Smooth muscle cell (in vitro differentiated cells): Measurements from ENCODE around the gene PCDH12. TPM values are rescaled to one million over a fixed set of nuclear protein-coding genes. Genes with fewer than 3 reads are reported as not detected.

Source experiments
- DNase-seq: peaks from one replicate; lab custom pipeline; 2025; ENCODE audit not compliant: unreplicated experiment; lab: John Stamatoyannopoulos, UW
- H2AFZ ChIP-seq: fragments of 200-600 bp; sonication (generic); 2 replicates; pipeline ENCODE4 v1.6.0; 2016; ENCODE audit warnings: antibody characterized with exemption, low read depth, mild to moderate bottlenecking
- H3F3A ChIP-seq: fragments of 200-600 bp; sonication (generic); 2 replicates; pipeline ENCODE4 v1.6.0; 2017; ENCODE audit warnings: antibody characterized with exemption, low read depth
- H3K27ac ChIP-seq: fragments of 200-600 bp; sonication (generic); 2 replicates; pipeline ENCODE4 v1.5.1; 2016; ENCODE audit warnings: low read depth, mild to moderate bottlenecking
- H3K27me3 ChIP-seq: fragments of 200-600 bp; sonication (generic); 2 replicates; pipeline ENCODE4 v1.6.1; 2016; ENCODE audit warnings: low read depth, mild to moderate bottlenecking
- H3K36me3 ChIP-seq: fragments of 200-600 bp; sonication (generic); 2 replicates; pipeline ENCODE4 v1.5.1; 2016; ENCODE audit warnings: low read depth
- H3K4me1 ChIP-seq: fragments of 200-600 bp; sonication (generic); 2 replicates; pipeline ENCODE4 v1.5.1; 2016; ENCODE audit warnings: low read depth
- H3K4me2 ChIP-seq: fragments of 200-600 bp; sonication (generic); 2 replicates; pipeline ENCODE4 v1.6.0; 2016; ENCODE audit warnings: mild to moderate bottlenecking
- H3K4me3 ChIP-seq: fragments of 200-600 bp; sonication (generic); 2 replicates; pipeline ENCODE4 v1.5.1; 2016; ENCODE audit warnings: mild to moderate bottlenecking
- H3K79me2 ChIP-seq: fragments of 200-600 bp; sonication (generic); 2 replicates; pipeline ENCODE4 v1.6.0; 2016; ENCODE audit warnings: low read depth, mild to moderate bottlenecking
- H3K9ac ChIP-seq: fragments of 200-600 bp; sonication (generic); 2 replicates; pipeline ENCODE4 v1.6.0; 2016; ENCODE audit warnings: low read depth
- H3K9me3 ChIP-seq: fragments of 200-600 bp; sonication (generic); replicated peaks from 2 replicates; pipeline ENCODE4 v1.5.1; 2016; ENCODE audit warnings: low read depth
- H4K20me1 ChIP-seq: fragments of 200-600 bp; sonication (generic); 2 replicates; pipeline ENCODE4 v1.6.0; 2016; ENCODE audit warnings: low read depth
- WGBS: methylation state at CpG from one replicate; pipeline ENCODE4 v1.1.7; 2016; ENCODE audit warnings: low lambda C conversion rate; 5-methylcytosine and 5-hydroxymethylcytosine counted together
- polyA plus RNA-seq: library from polyadenylated mRNA; unstranded; fragments of >200 nt; fragmentation: Nextera tagmentation; extraction: Ambion mirVana; gene quantifications from 2 replicates; pipeline ENCODE4 v1.2.1, GENCODE V29; 2016
- total RNA-seq: library from RNA; depleted of rRNA; stranded (reverse); fragments of >200 nt; gene quantifications from 2 replicates; pipeline ENCODE4 v1.2.3, GENCODE V29; 2014
- TF ChIP-seq, protein P1 (sequence below): fragments of 200-600 bp; sonication (generic); IDR thresholded peaks from 2 replicates; pipeline ENCODE4 v1.5.1; 2017; ENCODE audit warnings: borderline replicate concordance, mild to moderate bottlenecking, antibody characterized with exemption; ENCODE audit not compliant: insufficient read depth, poor library complexity, severe bottlenecking

The PCDH12 gene
- total and polyA plus RNA-seq, 2 experiments from 2014 or later, result 0.21 TPM; not detected in 1

DNA sequence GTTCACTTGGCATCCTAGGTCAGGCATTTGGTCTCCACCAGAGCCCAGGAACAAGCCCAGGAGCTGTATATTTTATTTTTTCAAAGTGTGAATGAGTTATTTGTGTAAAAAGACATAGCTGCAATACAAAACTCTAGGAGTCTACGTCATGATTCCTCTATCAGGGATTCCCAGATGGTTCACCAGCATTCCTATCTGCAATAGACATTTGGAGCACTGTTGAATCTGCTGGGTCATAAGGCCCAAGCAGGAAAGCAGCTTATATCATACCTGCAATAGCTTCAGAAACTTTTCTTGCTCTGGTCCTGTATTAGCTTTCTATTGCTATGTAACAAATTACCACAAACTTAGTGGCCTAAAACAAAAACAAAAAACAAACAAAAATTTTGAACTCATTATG lies 51.0 kb downstream of the PCDH12 start:
- Histone ChIP-seq H3K9ac (no peak overlapping the region), H3K9me3 (no peaks in the 10 kb centered on the region), H3K36me3 (no peaks in the 10 kb centered on the region), H3K27ac (no peak overlapping the region), H3K79me2 (no peaks in the 10 kb centered on the region), H4K20me1 (no peaks in the 10 kb centered on the region), H2AFZ (no peak overlapping the region), H3K4me1 (no peaks in the 10 kb centered on the region), H3K27me3 (peaks cover 3% of the 10 kb centered on the region), H3K4me2 (no peak overlapping the region), H3K4me3 (no peak overlapping the region), H3F3A (no peaks in the 10 kb centered on the region)
- 0% methylated on average over 1 of the region's 1 CpG for WGBS
- TF ChIP-seq, protein P1, sequence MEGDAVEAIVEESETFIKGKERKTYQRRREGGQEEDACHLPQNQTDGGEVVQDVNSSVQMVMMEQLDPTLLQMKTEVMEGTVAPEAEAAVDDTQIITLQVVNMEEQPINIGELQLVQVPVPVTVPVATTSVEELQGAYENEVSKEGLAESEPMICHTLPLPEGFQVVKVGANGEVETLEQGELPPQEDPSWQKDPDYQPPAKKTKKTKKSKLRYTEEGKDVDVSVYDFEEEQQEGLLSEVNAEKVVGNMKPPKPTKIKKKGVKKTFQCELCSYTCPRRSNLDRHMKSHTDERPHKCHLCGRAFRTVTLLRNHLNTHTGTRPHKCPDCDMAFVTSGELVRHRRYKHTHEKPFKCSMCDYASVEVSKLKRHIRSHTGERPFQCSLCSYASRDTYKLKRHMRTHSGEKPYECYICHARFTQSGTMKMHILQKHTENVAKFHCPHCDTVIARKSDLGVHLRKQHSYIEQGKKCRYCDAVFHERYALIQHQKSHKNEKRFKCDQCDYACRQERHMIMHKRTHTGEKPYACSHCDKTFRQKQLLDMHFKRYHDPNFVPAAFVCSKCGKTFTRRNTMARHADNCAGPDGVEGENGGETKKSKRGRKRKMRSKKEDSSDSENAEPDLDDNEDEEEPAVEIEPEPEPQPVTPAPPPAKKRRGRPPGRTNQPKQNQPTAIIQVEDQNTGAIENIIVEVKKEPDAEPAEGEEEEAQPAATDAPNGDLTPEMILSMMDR, result no peak
- DNase-seq, result no peak

DNA sequence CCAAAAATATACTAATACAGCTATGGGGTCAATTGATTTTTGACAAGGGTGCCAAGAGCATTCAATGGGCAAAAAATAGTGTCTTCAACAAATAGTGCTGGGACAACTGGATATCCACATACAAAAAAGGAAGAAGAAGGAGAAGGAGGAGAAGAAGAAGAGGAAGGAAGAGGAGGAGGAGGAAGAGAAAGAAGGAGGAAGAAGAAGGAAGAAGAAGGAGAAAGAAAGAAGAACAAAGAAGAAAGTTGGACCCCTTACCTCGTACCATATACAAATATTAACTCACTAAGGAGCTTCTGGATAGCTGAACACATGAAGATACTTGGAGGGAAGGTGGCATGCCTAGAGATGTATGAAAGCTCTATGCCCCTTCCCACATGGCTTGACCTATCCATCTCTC lies 51.5 kb downstream of the PCDH12 start:
- WGBS, result 38% methylated on average over 1 of the region's 1 CpG
- H3K4me3 ChIP-seq, result no peak overlapping the region
- no peak overlapping the region for H2AFZ ChIP-seq
- TF ChIP-seq, protein P1, result no peak
- no peaks in the 10 kb centered on the region for H3K9me3 ChIP-seq
- no peaks in the 10 kb centered on the region for H3K79me2 ChIP-seq
- no peak overlapping the region for H3K4me2 ChIP-seq
- no peak overlapping the region for H3K27ac ChIP-seq
- DNase-seq, result no peak
- H3K9ac ChIP-seq, result no peak overlapping the region
- H3K4me1 ChIP-seq, result no peaks in the 10 kb centered on the region
- no peaks in the 10 kb centered on the region for H3K36me3 ChIP-seq
- no peaks in the 10 kb centered on the region for H3F3A ChIP-seq
- peaks cover 3% of the 10 kb centered on the region for H3K27me3 ChIP-seq
- no peaks in the 10 kb centered on the region for H4K20me1 ChIP-seq

DNA sequence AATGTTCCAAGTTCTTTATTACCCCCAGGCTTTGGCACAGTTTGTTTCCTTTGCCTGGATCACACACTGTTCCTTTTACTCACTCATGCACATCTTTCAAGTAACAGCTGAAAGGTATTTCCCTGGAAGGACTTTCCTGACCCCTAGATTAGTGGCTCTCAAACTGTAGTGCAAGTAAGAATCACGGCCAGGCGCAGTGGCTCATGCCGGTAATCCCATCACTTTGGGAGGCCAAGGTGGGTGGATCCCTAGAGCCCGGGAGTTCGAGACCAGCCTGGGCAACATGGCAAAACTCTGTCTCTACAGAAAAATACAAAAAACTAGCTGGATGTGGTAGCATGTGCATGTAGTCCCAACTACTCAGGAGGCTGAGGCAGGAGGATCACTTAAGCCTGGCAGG lies 53.5 kb downstream of the PCDH12 start:
- 91% methylated on average over 5 of the region's 5 CpGs for WGBS
- H3K9me3 ChIP-seq, result no peaks in the 10 kb centered on the region
- H3K36me3 ChIP-seq, result no peaks in the 10 kb centered on the region
- no peak overlapping the region for H3K4me2 ChIP-seq
- no peak overlapping the region for H3K9ac ChIP-seq
- no peak for DNase-seq
- H2AFZ ChIP-seq, result no peak overlapping the region
- H3K4me1 ChIP-seq, result no peaks in the 10 kb centered on the region
- H4K20me1 ChIP-seq, result no peaks in the 10 kb centered on the region
- H3K27ac ChIP-seq, result no peak overlapping the region
- H3K79me2 ChIP-seq, result no peaks in the 10 kb centered on the region
- no peak overlapping the region for H3K4me3 ChIP-seq
- no peaks in the 10 kb centered on the region for H3F3A ChIP-seq
- TF ChIP-seq, protein P1, result no peak
- peaks cover 3% of the 10 kb centered on the region for H3K27me3 ChIP-seq

DNA sequence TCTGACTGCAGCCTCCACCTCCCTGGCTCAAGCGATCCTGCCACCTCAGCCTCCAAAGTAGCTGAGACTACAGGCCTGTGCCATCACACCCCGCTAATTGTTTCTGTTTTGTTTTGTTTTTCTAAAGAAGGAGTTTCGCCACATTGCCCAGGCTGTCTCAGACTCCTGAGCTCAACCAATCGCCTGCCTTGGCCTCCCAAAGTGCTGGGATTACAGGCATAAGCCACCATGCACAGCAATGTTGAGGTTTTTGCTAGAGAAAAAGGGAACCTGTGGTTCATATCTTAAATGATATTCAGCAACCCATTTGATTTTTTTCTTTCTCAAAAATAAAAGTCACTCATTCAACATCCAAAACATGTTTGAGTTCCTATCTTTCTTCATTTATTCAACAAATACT lies 54.7 kb downstream of the PCDH12 start:
- Histone ChIP-seq H3K27me3 (peaks cover 3% of the 10 kb centered on the region), H3K4me2 (no peak overlapping the region), H3F3A (no peaks in the 10 kb centered on the region), H2AFZ (no peak overlapping the region), H3K36me3 (no peaks in the 10 kb centered on the region), H3K9me3 (no peaks in the 10 kb centered on the region), H3K79me2 (no peaks in the 10 kb centered on the region), H4K20me1 (no peaks in the 10 kb centered on the region), H3K9ac (no peak overlapping the region), H3K4me1 (no peaks in the 10 kb centered on the region), H3K27ac (no peak overlapping the region), H3K4me3 (no peak overlapping the region)
- TF ChIP-seq, protein P1, result no peak
- no peak for DNase-seq
- WGBS, result 80% methylated on average over 4 of the region's 4 CpGs
